GM18511 (cell line): ENCODE data around the gene PBX1.

Source experiments
- ATAC-seq: cut with Tn5 transposase; IDR thresholded peaks from one replicate; pipeline ENCODE4 v1.9.1; 2021; ENCODE audit warnings: mild to moderate bottlenecking, moderate library complexity; ENCODE audit not compliant: unreplicated experiment

Gene PBX1

GRCh38 chr1:164689672-164690511 lies 130.9 kb downstream of the PBX1 start:
- no peak for ATAC-seq

- ATAC-seq: no peak
These were observed 133.4 kb downstream of the PBX1 start for GRCh38 chr1:164692420-164692819.

- ATAC-seq: no peak
These were observed 134.8 kb downstream of the PBX1 start for GRCh38 chr1:164693564-164694359.

GRCh38 chr1:164694505-164694904 lies 135.5 kb downstream of the PBX1 start:
- ATAC-seq: no peak

- ATAC-seq: no peak
These were observed 137.1 kb downstream of the PBX1 start for GRCh38 chr1:164695956-164696665.

GRCh38 chr1:164699815-164700491 lies 141.0 kb downstream of the PBX1 start:
- ATAC-seq: no peak

- ATAC-seq: no peak
These were observed 141.7 kb downstream of the PBX1 start for GRCh38 chr1:164700683-164701082.

- no peak for ATAC-seq
These were observed 142.3 kb downstream of the PBX1 start for GRCh38 chr1:164701189-164701761.

- ATAC-seq: no peak
These were observed 143.2 kb downstream of the PBX1 start for GRCh38 chr1:164702216-164702615.

GRCh38 chr1:164702664-164703063 lies 143.7 kb downstream of the PBX1 start:
- ATAC-seq: no peak

- no peak for ATAC-seq
These were observed 144.5 kb downstream of the PBX1 start for GRCh38 chr1:164703463-164703862.

GRCh38 chr1:164703960-164704411 lies 145.0 kb downstream of the PBX1 start:
- no peak for ATAC-seq

GRCh38 chr1:164704954-164705353 lies 146.0 kb downstream of the PBX1 start:
- no peak for ATAC-seq

GRCh38 chr1:164706606-164706987 lies 147.6 kb downstream of the PBX1 start:
- no peak for ATAC-seq

- ATAC-seq: no peak
These were observed 148.9 kb downstream of the PBX1 start for GRCh38 chr1:164707868-164708331.

GRCh38 chr1:164708596-164708995 lies 149.6 kb downstream of the PBX1 start:
- ATAC-seq: no peak

GRCh38 chr1:164709126-164709525 lies 150.1 kb downstream of the PBX1 start:
- ATAC-seq: no peak

- ATAC-seq: no peak
These were observed 150.7 kb downstream of the PBX1 start for GRCh38 chr1:164709541-164710278.

GRCh38 chr1:164712131-164713036 lies 153.4 kb downstream of the PBX1 start:
- ATAC-seq: no peak
